Esophagus squamous epithelium (tissue), 4 donors: ENCODE data around the gene ERVH48-1.
"Not testable (repeated sequence)": the region's sequence is repeated elsewhere in the genome, so short reads cannot be mapped to it uniquely, and the experiment has no call there.

Experiments used
- POLR2A ChIP-seq, 4 donors: fragments of 450-650 bp; IDR thresholded peaks; one replicate each; pipeline ENCODE4 v1.6.1; 2017; ENCODE audit warnings: antibody characterized with exemption in 4 of 4, mild to moderate bottlenecking in 4 of 4, moderate library complexity in 3 of 4
- TF ChIP-seq, protein P1 (sequence below), 6 experiments: fragments of 450-650 bp in 4 of 6; fragments of 200-600 bp in 2 of 6; sonication (generic) in 2 of 6; IDR thresholded peaks; one replicate each; pipeline ENCODE4 v1.5.1; 2016 to 2019; ENCODE audit warnings: antibody characterized with exemption in 6 of 6, mild to moderate bottlenecking in 4 of 6, moderate library complexity in 4 of 6

DNA sequence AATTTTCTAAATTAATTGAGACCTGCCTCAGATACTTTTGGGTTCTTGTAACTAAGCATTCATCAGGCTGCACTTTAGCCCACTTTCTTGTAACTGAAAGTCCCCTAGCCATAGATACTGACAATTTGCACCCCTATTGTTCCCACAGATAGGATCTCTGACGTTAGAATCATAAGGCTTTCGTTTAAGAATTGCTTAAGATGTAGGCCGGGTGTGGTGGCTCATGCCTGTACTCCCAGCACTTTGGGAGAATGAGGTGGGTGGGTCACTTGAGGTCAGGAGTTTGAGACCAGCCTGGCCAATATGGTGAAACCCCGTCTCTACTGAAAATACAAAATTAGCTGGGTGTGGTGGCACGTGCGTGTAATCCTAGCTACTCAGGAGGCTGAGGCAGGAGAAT lies 32.7 kb upstream of the ERVH48-1 start:
- TF ChIP-seq, protein P1, sequence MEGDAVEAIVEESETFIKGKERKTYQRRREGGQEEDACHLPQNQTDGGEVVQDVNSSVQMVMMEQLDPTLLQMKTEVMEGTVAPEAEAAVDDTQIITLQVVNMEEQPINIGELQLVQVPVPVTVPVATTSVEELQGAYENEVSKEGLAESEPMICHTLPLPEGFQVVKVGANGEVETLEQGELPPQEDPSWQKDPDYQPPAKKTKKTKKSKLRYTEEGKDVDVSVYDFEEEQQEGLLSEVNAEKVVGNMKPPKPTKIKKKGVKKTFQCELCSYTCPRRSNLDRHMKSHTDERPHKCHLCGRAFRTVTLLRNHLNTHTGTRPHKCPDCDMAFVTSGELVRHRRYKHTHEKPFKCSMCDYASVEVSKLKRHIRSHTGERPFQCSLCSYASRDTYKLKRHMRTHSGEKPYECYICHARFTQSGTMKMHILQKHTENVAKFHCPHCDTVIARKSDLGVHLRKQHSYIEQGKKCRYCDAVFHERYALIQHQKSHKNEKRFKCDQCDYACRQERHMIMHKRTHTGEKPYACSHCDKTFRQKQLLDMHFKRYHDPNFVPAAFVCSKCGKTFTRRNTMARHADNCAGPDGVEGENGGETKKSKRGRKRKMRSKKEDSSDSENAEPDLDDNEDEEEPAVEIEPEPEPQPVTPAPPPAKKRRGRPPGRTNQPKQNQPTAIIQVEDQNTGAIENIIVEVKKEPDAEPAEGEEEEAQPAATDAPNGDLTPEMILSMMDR (IDR thresholded peaks at IDR 0.05), result not testable (repeated sequence)
- not testable (repeated sequence) for TF ChIP-seq POLR2A (IDR thresholded peaks at IDR 0.05)
